Ovary (tissue), 9 donors: ENCODE results near the gene SEMA3B. TPM values are rescaled to one million over a fixed set of nuclear protein-coding genes. Genes with fewer than 3 reads are reported as not detected.
"Not testable (repeated sequence)": the region's sequence is repeated elsewhere in the genome, so short reads cannot be mapped to it uniquely, and the experiment has no call there.

Experiments
- DNase-seq, 5 donors: peaks; one replicate each; pipeline ENCODE4 v3.0.0-alpha.2; 2019 to 2020
- H3K27ac ChIP-seq, 2 donors: fragments of 200-600 bp; one replicate each; pipeline versions ENCODE4 v1.5.1 to v1.8.0; 2019 to 2022
- H3K27me3 ChIP-seq: fragments of 200-600 bp; one replicate; pipeline ENCODE4 v1.8.0; 2022
- H3K36me3 ChIP-seq: fragments of 200-600 bp; sonication (generic); one replicate; pipeline ENCODE4 v1.5.1; 2019
- H3K4me1 ChIP-seq: one replicate; pipeline ENCODE4 v1.8.1; 2013; ENCODE audit warnings: mild to moderate bottlenecking, moderate library complexity; ENCODE audit not compliant: insufficient read depth
- H3K4me3 ChIP-seq: fragments of 200-600 bp; sonication (generic); one replicate; pipeline ENCODE4 v1.5.1; 2017
- H3K9me3 ChIP-seq, 2 donors: fragments of 200-600 bp in 1 of 2; sonication (generic) in 1 of 2; one replicate each; pipeline versions ENCODE4 v1.5.1 to v1.8.1; 2013 to 2019; ENCODE audit warnings: mild to moderate bottlenecking in 1 of 2, moderate library complexity in 1 of 2
- EP300 ChIP-seq: sonication (generic); formaldehyde crosslinking; IDR thresholded peaks from one replicate; pipeline ENCODE4 v1.6.1; 2017; ENCODE audit warnings: antibody characterized with exemption
- POLR2A ChIP-seq: fragments of 450-650 bp; IDR thresholded peaks from one replicate; pipeline ENCODE4 v1.6.1; 2017; ENCODE audit warnings: antibody characterized with exemption, mild to moderate bottlenecking, moderate library complexity
- WGBS, 3 donors: extraction: QIAGEN DNeasy Blood & Tissue Kit in 1 of 3; methylation state at CpG; one replicate each; pipeline versions ENCODE4 v1.1.5 to v1.1.7; 2013 to 2017; 5-methylcytosine and 5-hydroxymethylcytosine counted together
- intact Hi-C, 4 donors: fragments of 100-400 bp; cut with DNase I; formaldehyde crosslinking; loops; one replicate each; pipeline versions ENCODE4 v1.11.0 to v1.15.1; 2022 to 2023
- polyA plus RNA-seq, 2 donors: library from polyadenylated mRNA; stranded (reverse); fragments of 200-250 nt in 1 of 2; fragments of 350-450 nt in 1 of 2; fragmentation: Illumina TruSeq in 1 of 2; extraction: RNeasy Lipid Tissue Mini Kit (QIAGEN cat#74804) in 1 of 2; gene quantifications; one replicate each; pipeline ENCODE4 v1.2.3, GENCODE V29; 2013 to 2014
- total RNA-seq, 7 donors: library from RNA; depleted of rRNA in 2 of 7; stranded (reverse); fragments of >200 nt in 2 of 7; fragmentation: NEBNext Ultra II Directional in 3 of 7; extraction: Animal tissue kit (Norgen Biotek cat#: 25700) in 3 of 7; gene quantifications; one replicate each; pipeline versions ENCODE4 v1.1.0 to v1.2.4, GENCODE V29; 2016 to 2023
- TF ChIP-seq, protein P1 (sequence below), 3 donors: fragments of 450-650 bp in 2 of 3; fragments of 200-600 bp in 1 of 3; IDR thresholded peaks; one replicate each; pipeline versions ENCODE4 v1.5.1 to v1.8.0; 2016 to 2022; ENCODE audit warnings: antibody characterized with exemption in 3 of 3, mild to moderate bottlenecking in 1 of 3
- donor health status: DM: no; HTN: no; CAD: no; lungs with moderate emphysema.
- donor health status: DM: no; HTN: no; CAD: no.
- donor health status: Bipolar disorder and iron deficiency.
- donor health status: DM: yes; HTN: yes; CAD: no.
- donor health status: DM: no; HTN: no; CAD: no.
- donor health status: DM: yes; HTN: yes; CAD: no.

SEMA3B gene
- total and polyA plus RNA-seq, 9 donors: 5.0 to 224 (median 51.1) TPM

DNA sequence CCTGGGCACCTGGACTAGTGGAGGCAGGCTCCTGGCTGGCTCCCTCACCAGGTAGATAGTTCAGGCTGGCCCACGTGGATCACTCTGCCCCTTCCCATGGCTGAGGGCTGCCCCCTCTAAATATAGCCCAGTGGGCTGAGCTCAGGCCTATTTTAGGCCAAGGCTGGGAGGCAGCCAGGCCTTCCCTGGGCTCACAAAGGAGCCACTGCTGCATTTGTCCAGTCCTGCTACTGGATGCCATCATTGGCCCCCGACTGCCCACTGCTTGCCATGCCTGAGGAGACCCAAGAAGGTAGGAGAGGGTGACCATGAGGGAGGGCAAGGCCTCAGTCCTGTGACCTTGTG is 9.9 kb downstream of the SEMA3B start, which contains the start of gene LSMEM2:
TSS of gene LSMEM2 (plus strand) at position 208 of the 345 bp plus-strand sequence. CDS start at position 235, 27 bp downstream.
- H3K4me3 ChIP-seq: no peak within 1 kb of the TSS
- 35 to 55% (median 51%) methylated on average over 2 of the region's 2 CpGs for WGBS, 3 donors
- intact Hi-C loops: loop anchor here in 2 of 4 donors (10.0 kb wide), 2 partner anchors 154 to 164 kb away; no protein-coding TSS in a partner anchor
- H3K27ac ChIP-seq: no peak within 1 kb of the TSS
- TF ChIP-seq POLR2A (no peak), EP300 (no peak)
- TF ChIP-seq, protein P1, sequence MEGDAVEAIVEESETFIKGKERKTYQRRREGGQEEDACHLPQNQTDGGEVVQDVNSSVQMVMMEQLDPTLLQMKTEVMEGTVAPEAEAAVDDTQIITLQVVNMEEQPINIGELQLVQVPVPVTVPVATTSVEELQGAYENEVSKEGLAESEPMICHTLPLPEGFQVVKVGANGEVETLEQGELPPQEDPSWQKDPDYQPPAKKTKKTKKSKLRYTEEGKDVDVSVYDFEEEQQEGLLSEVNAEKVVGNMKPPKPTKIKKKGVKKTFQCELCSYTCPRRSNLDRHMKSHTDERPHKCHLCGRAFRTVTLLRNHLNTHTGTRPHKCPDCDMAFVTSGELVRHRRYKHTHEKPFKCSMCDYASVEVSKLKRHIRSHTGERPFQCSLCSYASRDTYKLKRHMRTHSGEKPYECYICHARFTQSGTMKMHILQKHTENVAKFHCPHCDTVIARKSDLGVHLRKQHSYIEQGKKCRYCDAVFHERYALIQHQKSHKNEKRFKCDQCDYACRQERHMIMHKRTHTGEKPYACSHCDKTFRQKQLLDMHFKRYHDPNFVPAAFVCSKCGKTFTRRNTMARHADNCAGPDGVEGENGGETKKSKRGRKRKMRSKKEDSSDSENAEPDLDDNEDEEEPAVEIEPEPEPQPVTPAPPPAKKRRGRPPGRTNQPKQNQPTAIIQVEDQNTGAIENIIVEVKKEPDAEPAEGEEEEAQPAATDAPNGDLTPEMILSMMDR (IDR thresholded peaks at IDR 0.05): no peak
- no peaks in the 10 kb centered on the region for H3K27me3 ChIP-seq
- H3K36me3 ChIP-seq: no peaks in the 10 kb centered on the region
- DNase-seq: peak in 2 of 5 donors; percentile 21 to 28
- no peaks in the 10 kb centered on the region for H3K4me1 ChIP-seq
- H3K9me3 ChIP-seq: no peaks in the 10 kb centered on the region

- Histone ChIP-seq H3K27me3 (no peaks in the 10 kb centered on the region), H3K27ac (no peak overlapping the region), H3K4me3 (no peak overlapping the region), H3K36me3 (no peaks in the 10 kb centered on the region), H3K4me1 (no peaks in the 10 kb centered on the region), H3K9me3 (no peaks in the 10 kb centered on the region)
- 87 to 92% (median 90%) methylated on average over 8 of the region's 8 CpGs for WGBS, 3 donors
- TF ChIP-seq POLR2A (no peak), EP300 (no peak)
- TF ChIP-seq, protein P1 (IDR thresholded peaks at IDR 0.05): no peak
- intact Hi-C loops: loop anchor here in 2 of 4 donors (10.0 kb wide), 2 partner anchors 155 to 165 kb away; no protein-coding TSS in a partner anchor
- DNase-seq: no peak
These were observed 10.5 kb downstream of the SEMA3B start for GRCh38 chr3:50279255-50280016.

- intact Hi-C loops: loop anchor here in 1 of 4 donors (1.0 kb wide), 1 partner anchor 34 kb away; no protein-coding TSS in a partner anchor
- 80 to 84% (median 81%) methylated on average over 6 of the region's 6 CpGs for WGBS, 3 donors
These were observed 15.2 kb downstream of the SEMA3B start for GRCh38 chr3:50284121-50284520.

GRCh38 chr3:50286322-50287227 is 17.6 kb downstream of the SEMA3B start:
- TF ChIP-seq, protein P1 (IDR thresholded peaks at IDR 0.05): no peak
- TF ChIP-seq EP300 (no peak), POLR2A (no peak)
- WGBS, 3 donors: 79 to 80% (median 80%) methylated on average over 23 to 28 of the region's 28 CpGs
- Histone ChIP-seq H3K4me1 (peaks cover 3% of the 10 kb centered on the region), H3K27ac (no peak overlapping the region), H3K27me3 (no peaks in the 10 kb centered on the region), H3K4me3 (no peak overlapping the region), H3K9me3 (no peaks in the 10 kb centered on the region), H3K36me3 (no peaks in the 10 kb centered on the region)
- intact Hi-C loops: no loop called here
- peak in 1 of 5 donors; percentile 18 for DNase-seq

More at GRCh38 chr3:50284121-50284520, 15.2 kb downstream of the SEMA3B start:
- not testable (repeated sequence) for H3K27me3 ChIP-seq, H3K4me3 ChIP-seq, H3K27ac ChIP-seq, DNase-seq, H3K9me3 ChIP-seq, H3K36me3 ChIP-seq, H3K4me1 ChIP-seq
